SW480 (cell line): ENCODE results near the gene GAPDH.
"Not testable (repeated sequence)": the region's sequence is repeated elsewhere in the genome, so short reads cannot be mapped to it uniquely, and the experiment has no call there.

Experiments
- DNase-seq: peaks from one replicate; pipeline ENCODE4 v3.0.0-alpha.2; 2016; ENCODE audit warnings: low spot score

The GAPDH gene

GRCh38 chr12:6563448-6564050 lies 29.2 kb downstream of the GAPDH start:
- peak; percentile 47 for DNase-seq

GRCh38 chr12:6567112-6567670 lies 32.9 kb downstream of the GAPDH start:
- no peak for DNase-seq

GRCh38 chr12:6569312-6569711 lies 35.0 kb downstream of the GAPDH start:
- no peak for DNase-seq

- DNase-seq = no peak
Measured at GRCh38 chr12:6569786-6570185, 35.5 kb downstream of the GAPDH start.

GRCh38 chr12:6570264-6570887 lies 36.1 kb downstream of the GAPDH start:
- DNase-seq = peak; percentile 71

- no peak for DNase-seq
Measured at GRCh38 chr12:6573001-6573400, 38.7 kb downstream of the GAPDH start.

GRCh38 chr12:6574576-6575295 lies 40.4 kb downstream of the GAPDH start:
- DNase-seq = no peak

- DNase-seq = no peak
Measured at GRCh38 chr12:6575648-6576047, 41.3 kb downstream of the GAPDH start.

- no peak for DNase-seq
Measured at GRCh38 chr12:6582196-6582595, 47.9 kb downstream of the GAPDH start.

- DNase-seq = no peak
Measured at GRCh38 chr12:6582959-6583358, 48.6 kb downstream of the GAPDH start.

- no peak for DNase-seq
Measured at GRCh38 chr12:6584293-6584692, 50.0 kb downstream of the GAPDH start.

GRCh38 chr12:6586569-6586968 lies 52.3 kb downstream of the GAPDH start:
- DNase-seq = not testable (repeated sequence)
